Measurements from ENCODE around the gene BRD9.
"Not testable (repeated sequence)": the region's sequence is repeated elsewhere in the genome, so short reads cannot be mapped to it uniquely, and the experiment has no call there.

BRD9 gene

GRCh38 chr5:840118-840973 is 52.3 kb downstream of the BRD9 start:
- H3K27ac Mint-ChIP-seq; DNase-seq (ENCODE audit: low spot score); H3K36me3 Mint-ChIP-seq (ENCODE audit: low read depth); H3K9me3 Mint-ChIP-seq; H3K27me3 Mint-ChIP-seq (ENCODE audit: low read depth); H3K4me3 Mint-ChIP-seq; H3K4me1 Mint-ChIP-seq (ENCODE audit: low read depth): not testable (repeated sequence)

GRCh38 chr5:838431-838851 is 54.2 kb downstream of the BRD9 start:
- H3K9me3 Mint-ChIP-seq, H3K4me3 Mint-ChIP-seq, H3K27ac Mint-ChIP-seq: not testable (repeated sequence)

DNA sequence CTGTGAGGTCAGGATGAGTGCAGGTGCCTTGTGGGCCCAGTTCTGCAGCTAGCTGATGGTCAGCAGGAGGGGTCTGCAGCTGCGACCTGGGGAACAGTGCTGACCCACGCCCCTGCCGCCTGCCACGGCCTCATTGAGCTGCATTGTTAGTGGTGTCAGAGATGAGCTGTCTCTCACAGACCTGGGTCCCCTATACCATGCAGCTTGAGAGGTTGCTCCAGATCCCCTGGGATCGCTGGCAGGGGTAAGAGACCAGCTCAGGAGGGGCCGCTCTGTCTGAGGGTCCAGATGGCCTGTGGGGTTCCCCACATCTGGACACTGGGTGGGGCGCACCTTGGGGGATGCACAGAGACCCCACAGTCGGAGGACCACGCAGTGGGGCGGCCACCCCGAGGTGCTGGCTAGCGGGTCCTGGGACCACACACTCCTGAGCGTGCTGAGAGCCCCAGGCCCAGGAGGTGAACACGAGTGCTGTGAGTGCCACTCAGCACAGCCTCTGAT is 54.9 kb downstream of the BRD9 start:
- H3K4me1 Mint-ChIP-seq (ENCODE audit: low read depth); H3K27ac Mint-ChIP-seq; H3K27me3 Mint-ChIP-seq (ENCODE audit: low read depth); H3K4me3 Mint-ChIP-seq; H3K9me3 Mint-ChIP-seq; DNase-seq (ENCODE audit: low spot score); H3K36me3 Mint-ChIP-seq (ENCODE audit: low read depth): not testable (repeated sequence)

More at GRCh38 chr5:838431-838851, 54.2 kb downstream of the BRD9 start:
- DNase-seq (ENCODE audit: low spot score); H3K27me3 Mint-ChIP-seq (ENCODE audit: low read depth); H3K36me3 Mint-ChIP-seq (ENCODE audit: low read depth); H3K4me1 Mint-ChIP-seq (ENCODE audit: low read depth): not testable (repeated sequence)

- H3K4me1 Mint-ChIP-seq (ENCODE audit: low read depth); H3K4me3 Mint-ChIP-seq; H3K36me3 Mint-ChIP-seq (ENCODE audit: low read depth); DNase-seq (ENCODE audit: low spot score); H3K27ac Mint-ChIP-seq; H3K9me3 Mint-ChIP-seq; H3K27me3 Mint-ChIP-seq (ENCODE audit: low read depth): not testable (repeated sequence)
Measured at GRCh38 chr5:835933-836612, 56.5 kb downstream of the BRD9 start.

DNA sequence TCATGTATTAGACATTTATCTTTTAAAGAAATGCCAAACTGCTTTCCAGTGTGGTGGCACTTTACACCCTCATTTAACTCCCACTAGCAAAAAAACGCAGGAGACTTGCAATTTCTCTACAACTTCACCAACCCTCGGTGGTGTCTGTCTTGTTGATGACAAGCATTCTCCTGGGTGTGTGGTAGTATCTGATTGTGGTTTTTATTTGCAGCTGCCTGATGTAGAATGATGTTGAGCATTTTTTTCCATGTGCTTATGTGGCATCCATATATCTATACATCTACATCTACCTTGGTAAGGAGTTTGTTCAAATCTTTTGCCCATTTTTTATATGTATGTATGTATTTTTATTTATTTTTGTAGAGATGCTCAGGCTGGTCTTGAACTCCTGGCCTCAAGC is 58.6 kb downstream of the BRD9 start:
- H3K27me3 Mint-ChIP-seq (ENCODE audit: low read depth); H3K9me3 Mint-ChIP-seq; H3K27ac Mint-ChIP-seq; DNase-seq (ENCODE audit: low spot score); H3K4me3 Mint-ChIP-seq; H3K36me3 Mint-ChIP-seq (ENCODE audit: low read depth); H3K4me1 Mint-ChIP-seq (ENCODE audit: low read depth): not testable (repeated sequence)

DNA sequence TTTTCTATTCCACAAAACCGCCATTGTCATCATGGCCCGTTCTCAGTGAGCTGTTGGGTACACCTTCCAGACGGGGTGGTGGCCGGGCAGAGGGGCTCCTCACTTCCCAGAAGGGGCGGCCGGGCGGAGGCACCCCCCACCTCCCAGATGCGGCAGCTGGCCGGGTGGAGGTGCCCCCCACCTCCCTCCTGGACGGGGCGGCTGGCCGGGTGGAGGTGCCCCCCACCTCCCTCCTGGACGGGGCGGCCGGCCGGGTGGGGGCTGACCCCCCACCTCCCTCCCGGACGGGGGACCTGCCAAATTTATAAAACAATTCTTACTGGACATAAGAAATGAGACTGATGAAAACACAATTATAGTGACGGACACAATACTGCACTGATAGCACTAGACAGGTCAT is 64.4 kb downstream of the BRD9 start:
- not testable (repeated sequence) for H3K9me3 Mint-ChIP-seq; H3K4me3 Mint-ChIP-seq; H3K4me1 Mint-ChIP-seq (ENCODE audit: low read depth); H3K36me3 Mint-ChIP-seq (ENCODE audit: low read depth); H3K27me3 Mint-ChIP-seq (ENCODE audit: low read depth); H3K27ac Mint-ChIP-seq; DNase-seq (ENCODE audit: low spot score)

- not testable (repeated sequence) for H3K9me3 Mint-ChIP-seq; H3K27me3 Mint-ChIP-seq (ENCODE audit: low read depth); DNase-seq (ENCODE audit: low spot score); H3K36me3 Mint-ChIP-seq (ENCODE audit: low read depth); H3K27ac Mint-ChIP-seq; H3K4me1 Mint-ChIP-seq (ENCODE audit: low read depth); H3K4me3 Mint-ChIP-seq
Measured at GRCh38 chr5:825544-825943, 67.1 kb downstream of the BRD9 start.

- no peaks in the 10 kb centered on the region for H3K9me3 Mint-ChIP-seq
- H3K27ac Mint-ChIP-seq, result no peak overlapping the region
- H3K27me3 Mint-ChIP-seq (ENCODE audit: low read depth), result no peaks in the 10 kb centered on the region
- H3K4me1 Mint-ChIP-seq (ENCODE audit: low read depth), result no peaks in the 10 kb centered on the region
- DNase-seq (ENCODE audit: low spot score), result no peak
- no peak overlapping the region for H3K4me3 Mint-ChIP-seq
- peaks cover 14% of the 10 kb centered on the region for H3K36me3 Mint-ChIP-seq (ENCODE audit: low read depth)
Measured at GRCh38 chr5:821504-821903, 71.1 kb downstream of the BRD9 start.

GRCh38 chr5:820245-820644 is 72.4 kb downstream of the BRD9 start:
- Mint-ChIP-seq H3K4me1 (ENCODE audit: low read depth) (no peaks in the 10 kb centered on the region), H3K4me3 (no peak overlapping the region), H3K27me3 (ENCODE audit: low read depth) (no peaks in the 10 kb centered on the region), H3K9me3 (peaks cover 5% of the 10 kb centered on the region), H3K36me3 (ENCODE audit: low read depth) (peaks cover 14% of the 10 kb centered on the region), H3K27ac (peak overlapping the region; percentile 12)
- DNase-seq (ENCODE audit: low spot score), result no peak

- Mint-ChIP-seq H3K36me3 (ENCODE audit: low read depth) (peaks cover 14% of the 10 kb centered on the region), H3K27me3 (ENCODE audit: low read depth) (no peaks in the 10 kb centered on the region), H3K4me1 (ENCODE audit: low read depth) (no peaks in the 10 kb centered on the region), H3K9me3 (peaks cover 5% of the 10 kb centered on the region), H3K27ac (no peak overlapping the region), H3K4me3 (no peak overlapping the region)
- no peak for DNase-seq (ENCODE audit: low spot score)
Measured at GRCh38 chr5:819078-819477, 73.5 kb downstream of the BRD9 start.

- no peak for DNase-seq (ENCODE audit: low spot score)
- Mint-ChIP-seq H3K27me3 (ENCODE audit: low read depth) (no peaks in the 10 kb centered on the region), H3K4me3 (no peak overlapping the region), H3K27ac (no peak overlapping the region), H3K36me3 (ENCODE audit: low read depth) (peaks cover 6% of the 10 kb centered on the region), H3K4me1 (ENCODE audit: low read depth) (no peaks in the 10 kb centered on the region), H3K9me3 (peaks cover 5% of the 10 kb centered on the region)
Measured at GRCh38 chr5:816176-816575, 76.4 kb downstream of the BRD9 start.

DNA sequence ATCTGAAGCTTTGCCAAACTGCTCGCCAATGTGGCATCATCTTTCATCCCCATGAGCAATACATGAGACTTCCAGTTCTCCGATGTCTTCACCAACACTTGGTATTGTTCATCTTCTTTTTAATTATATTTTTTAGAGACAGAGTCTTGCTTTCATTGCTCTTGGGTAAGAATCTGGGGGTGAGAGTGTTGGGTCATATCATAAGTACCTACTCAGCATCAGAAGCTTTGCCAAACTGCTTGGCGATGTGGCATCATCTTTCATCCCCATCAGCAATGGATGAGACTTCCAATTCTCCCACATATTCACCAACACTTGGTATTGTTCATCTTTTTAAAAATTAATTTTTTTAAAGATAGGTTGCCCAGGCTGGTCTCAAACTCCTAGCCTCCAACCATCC is 77.2 kb downstream of the BRD9 start:
- H3K27me3 Mint-ChIP-seq (ENCODE audit: low read depth), result no peaks in the 10 kb centered on the region
- H3K4me3 Mint-ChIP-seq, result no peak overlapping the region
- no peak for DNase-seq (ENCODE audit: low spot score)
- no peaks in the 10 kb centered on the region for H3K4me1 Mint-ChIP-seq (ENCODE audit: low read depth)
- peaks cover 6% of the 10 kb centered on the region for H3K36me3 Mint-ChIP-seq (ENCODE audit: low read depth)
- H3K9me3 Mint-ChIP-seq, result peaks cover 5% of the 10 kb centered on the region
- no peak overlapping the region for H3K27ac Mint-ChIP-seq
